GM19467 (cell line): ENCODE measurements around the gene BTBD9.
A peak's percentile ranks its signal among the peaks of the same experiment; 100 is the strongest.

Experiments used
- ATAC-seq: cut with Tn5 transposase; IDR thresholded peaks from one replicate; pipeline ENCODE4 v1.9.1; 2021; ENCODE audit warnings: mild to moderate bottlenecking, moderate library complexity; ENCODE audit not compliant: unreplicated experiment

Gene BTBD9

DNA sequence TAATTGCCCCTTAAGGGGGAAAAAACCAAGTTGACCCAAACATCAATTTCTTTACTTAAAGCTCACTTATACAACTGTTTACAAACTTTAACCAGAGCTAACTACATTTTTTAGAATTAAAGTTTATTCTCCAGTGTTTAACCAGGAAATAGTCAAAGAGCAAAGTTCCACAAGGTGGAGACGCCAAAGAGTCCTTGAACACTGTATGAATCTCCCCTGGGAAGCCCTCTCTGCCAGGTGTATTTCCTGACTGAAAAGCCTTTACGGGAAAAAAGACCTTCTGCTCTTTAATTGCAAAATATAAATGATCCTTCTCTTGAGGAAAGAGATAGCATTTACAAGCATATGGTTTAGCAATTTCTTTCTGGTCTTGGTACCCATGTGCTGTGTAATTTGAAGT is 36.2 kb downstream of the BTBD9 start:
- no peak for ATAC-seq

DNA sequence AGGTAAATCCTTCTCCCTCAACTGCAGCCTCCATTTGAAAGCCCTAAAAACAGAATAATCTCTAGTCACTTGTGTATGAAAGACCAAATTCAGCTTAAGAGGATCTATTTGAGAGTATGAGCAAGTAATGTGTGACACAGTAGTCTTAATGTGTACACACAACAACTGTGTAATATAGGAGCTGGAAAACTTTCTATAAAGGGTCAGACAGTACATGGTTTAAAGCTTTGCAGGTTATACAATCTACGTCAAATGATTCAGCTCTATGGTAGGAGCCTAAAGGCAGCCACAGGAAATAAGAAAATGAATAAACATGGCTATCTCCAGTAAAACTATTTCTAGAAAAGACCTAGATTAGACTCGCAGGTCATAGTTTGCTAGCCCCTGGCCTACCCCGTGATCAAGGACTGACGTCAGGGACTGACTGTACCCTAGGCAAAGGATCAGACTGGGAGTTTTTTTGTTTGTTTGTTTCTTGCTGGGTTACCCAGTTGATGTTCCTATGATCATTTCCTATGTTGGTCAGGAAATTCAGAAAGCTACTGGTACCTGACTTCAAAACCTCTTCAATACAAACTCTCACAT is 39.7 kb downstream of the BTBD9 start:
- ATAC-seq, result no peak

DNA sequence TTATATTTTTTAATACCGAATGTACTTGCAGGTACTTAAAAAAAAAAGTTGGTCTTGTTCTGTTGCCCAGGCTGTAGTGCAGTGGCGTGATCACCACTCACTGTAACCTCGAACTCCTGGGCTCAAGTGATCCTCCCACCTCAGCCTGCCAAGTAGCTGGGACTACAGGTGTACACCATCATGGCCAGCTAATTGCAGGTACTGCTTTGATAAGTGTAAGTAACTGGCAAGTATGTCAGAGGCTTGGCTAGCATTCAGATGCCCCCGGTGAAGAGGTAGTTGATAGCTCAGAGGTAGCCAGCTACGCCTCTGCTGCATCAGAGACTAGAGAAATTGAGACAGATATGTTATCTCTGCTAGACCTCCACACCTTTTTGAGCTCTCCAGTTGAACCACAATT is 40.5 kb downstream of the BTBD9 start:
- no peak for ATAC-seq

DNA sequence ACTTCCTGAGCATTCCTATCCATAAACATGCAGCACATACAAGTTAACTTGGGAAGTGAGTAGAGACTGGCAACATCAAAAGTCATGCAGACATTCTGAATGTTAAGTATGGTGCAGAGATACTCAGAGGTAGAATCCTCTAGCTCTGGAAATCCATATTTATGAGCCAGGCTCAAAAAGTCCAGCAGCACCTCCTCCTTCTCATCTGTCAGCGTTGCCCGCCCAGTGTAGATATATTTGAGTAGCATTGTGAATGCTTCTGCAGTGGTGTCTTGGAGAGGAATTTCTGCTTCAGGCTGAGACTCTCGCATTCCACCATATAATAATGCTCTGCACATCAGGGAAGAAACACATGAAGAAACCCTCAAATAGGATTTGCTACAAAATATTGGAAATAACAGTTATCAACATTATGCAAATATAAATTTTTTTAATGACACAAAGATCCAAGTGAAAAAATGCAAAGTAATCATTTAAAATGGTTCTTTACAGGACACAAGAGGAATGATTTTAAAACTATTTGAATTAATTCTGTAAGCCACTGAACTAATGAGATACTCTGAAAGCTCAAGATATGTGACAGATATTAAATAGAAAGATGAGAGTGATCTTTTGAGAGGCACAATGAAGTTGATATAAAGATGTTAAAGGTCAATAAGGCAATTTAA is 45.6 kb downstream of the BTBD9 start:
- no peak for ATAC-seq

- ATAC-seq, result no peak
Measured at GRCh38 chr6:38593409-38593808, 46.3 kb downstream of the BTBD9 start.

DNA sequence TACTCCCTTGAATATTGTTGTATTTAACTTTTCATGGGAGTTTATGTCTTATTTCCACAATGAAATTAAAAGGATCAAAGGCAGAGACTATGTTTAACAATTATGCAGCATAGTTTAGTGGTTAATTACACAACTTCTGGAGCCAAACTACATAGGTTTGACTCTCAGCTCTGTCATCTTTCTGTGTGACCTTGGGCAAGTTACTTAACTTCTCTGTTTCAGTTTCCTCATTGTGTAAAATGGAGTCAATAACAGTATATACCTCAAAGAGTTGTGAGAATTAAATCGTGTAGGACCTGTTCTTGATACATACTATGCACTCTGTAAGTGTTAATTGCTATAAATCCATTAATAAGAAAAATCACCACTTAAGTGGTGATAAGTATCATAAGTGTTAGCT is 48.3 kb downstream of the BTBD9 start:
- ATAC-seq, result no peak

GRCh38 chr6:38589367-38589720 is 50.4 kb downstream of the BTBD9 start:
- no peak for ATAC-seq

GRCh38 chr6:38588631-38589366 is 50.9 kb downstream of the BTBD9 start:
- ATAC-seq, result no peak

- no peak for ATAC-seq
Measured at GRCh38 chr6:38587766-38588362, 51.9 kb downstream of the BTBD9 start.

DNA sequence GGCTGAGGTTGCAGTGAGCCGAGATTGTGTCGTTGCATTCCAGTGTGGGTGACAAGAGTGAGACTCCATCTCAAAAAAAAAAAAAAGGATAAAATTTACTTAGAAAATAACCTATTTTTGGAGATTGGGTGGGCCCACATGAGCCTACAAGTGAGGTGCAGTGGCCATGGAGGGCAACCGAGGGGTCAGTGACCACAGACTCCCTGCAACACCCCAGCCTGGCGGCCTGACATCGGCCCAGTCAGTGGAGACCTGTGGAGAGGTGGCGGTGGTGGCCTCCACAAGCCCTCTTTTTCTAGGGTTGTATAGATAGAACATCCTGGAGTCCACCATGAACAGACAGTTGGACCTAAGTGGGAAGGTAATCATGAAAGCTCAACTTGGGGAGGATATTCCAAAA is 52.7 kb downstream of the BTBD9 start:
- ATAC-seq, result no peak

- ATAC-seq, result no peak
Measured at GRCh38 chr6:38584731-38585130, 55.0 kb downstream of the BTBD9 start.

DNA sequence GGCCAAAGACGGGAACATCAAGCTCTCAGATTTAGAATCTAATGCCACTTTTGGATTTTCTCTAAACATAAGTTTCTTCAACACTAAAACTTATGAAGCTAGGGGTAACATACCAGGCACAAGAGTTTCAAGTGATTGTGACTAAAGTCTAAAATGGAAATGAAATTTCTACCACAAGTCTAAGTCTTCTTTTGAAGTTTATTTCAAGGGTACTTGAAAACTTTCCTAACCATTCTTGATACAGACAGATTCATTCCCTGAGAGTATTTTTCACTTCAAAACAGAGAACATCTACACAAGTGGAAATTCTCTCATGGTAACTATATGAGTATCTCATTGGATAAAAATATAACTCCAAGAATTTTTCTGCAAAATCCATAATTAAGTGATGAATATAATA is 56.2 kb downstream of the BTBD9 start:
- ATAC-seq, result no peak

- ATAC-seq, result no peak
Measured at GRCh38 chr6:38580030-38580429, 59.7 kb downstream of the BTBD9 start.

GRCh38 chr6:38579010-38579628 is 60.6 kb downstream of the BTBD9 start:
- ATAC-seq, result no peak

- no peak for ATAC-seq
Measured at GRCh38 chr6:38578075-38578474, 61.7 kb downstream of the BTBD9 start.

- ATAC-seq, result no peak
Measured at GRCh38 chr6:38577492-38577891, 62.2 kb downstream of the BTBD9 start.

GRCh38 chr6:38573801-38574395 is 65.8 kb downstream of the BTBD9 start:
- no peak for ATAC-seq

DNA sequence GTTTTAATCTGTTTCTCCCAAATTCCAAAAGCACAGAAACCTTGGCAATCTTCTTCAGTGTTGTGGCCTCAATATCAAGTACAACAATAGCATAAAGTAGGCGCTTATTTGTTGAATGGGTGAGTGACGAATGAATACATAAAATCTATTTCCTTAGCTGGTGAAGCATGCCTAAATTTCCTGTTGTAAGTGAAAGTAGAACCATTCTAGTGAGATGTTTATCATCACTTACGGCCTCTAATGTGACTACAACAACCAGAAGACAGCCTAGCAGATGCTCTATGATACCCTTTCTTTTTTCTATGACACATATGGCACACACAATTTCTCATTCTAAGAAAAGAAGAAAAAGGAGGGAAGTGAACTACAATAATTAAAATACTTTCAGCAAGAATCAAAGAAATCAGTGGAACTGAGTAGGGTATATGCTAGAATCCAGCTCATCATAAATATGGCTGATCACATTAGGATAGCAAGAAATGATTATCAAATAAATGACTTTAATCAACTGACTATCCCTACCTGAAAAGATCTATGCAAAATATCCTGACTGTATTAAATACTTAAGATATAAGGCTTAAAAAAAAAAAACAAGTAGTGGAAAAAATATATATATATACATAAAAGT is 67.4 kb downstream of the BTBD9 start:
- peak; percentile 79 for ATAC-seq

DNA sequence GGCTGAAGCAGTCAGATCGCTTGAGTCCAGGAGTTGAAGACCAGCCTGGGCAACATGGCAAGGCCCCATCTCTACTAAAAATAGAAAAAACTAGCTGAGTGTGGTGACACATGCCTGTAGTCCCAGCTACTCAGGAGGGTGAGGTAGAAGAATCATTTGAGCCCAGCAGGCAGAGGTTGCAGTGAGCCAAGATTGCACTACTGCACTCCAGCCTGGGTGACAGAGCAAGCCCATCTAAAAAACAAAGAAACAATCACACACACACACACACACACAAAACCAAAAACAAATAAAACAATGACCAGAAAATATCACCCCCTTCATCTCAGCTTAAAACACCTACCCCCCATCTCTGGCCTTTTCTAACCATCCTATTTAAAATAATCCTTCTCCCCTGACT is 68.0 kb downstream of the BTBD9 start:
- ATAC-seq, result peak; percentile 18

GRCh38 chr6:38570750-38571149 is 69.0 kb downstream of the BTBD9 start:
- ATAC-seq, result no peak

DNA sequence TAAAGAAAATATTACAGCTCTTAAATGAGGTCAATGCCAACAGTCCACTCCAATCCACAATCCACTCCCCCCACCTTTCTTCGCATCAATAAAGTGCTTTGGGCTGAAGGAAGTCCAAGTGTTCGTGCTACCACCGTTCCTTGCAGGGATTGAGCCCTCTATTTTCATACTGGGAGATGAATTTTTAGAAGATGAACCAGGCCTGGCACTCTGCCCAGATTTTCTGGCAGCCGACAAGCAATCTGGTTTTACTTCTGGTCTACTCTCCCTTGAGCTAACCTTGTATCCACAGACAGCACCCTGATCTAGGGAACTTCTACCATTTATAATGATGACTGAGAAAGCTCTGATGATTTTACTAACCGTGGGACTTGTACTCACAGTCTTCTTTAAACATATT is 72.3 kb downstream of the BTBD9 start:
- no peak for ATAC-seq
